K562 (cell line): ENCODE data around the gene CLCN2.

Source experiments
- EZH2 ChIP-seq: IDR thresholded peaks from 2 replicates; pipeline ENCODE4 v1.6.1; 2012; ENCODE audit warnings: low read depth, mild to moderate bottlenecking, inconsistent platforms, low read length, borderline replicate concordance
- SIN3A ChIP-seq, 2 experiments: fragments of 150-350 bp in 1 of 2; IDR thresholded peaks; 2 replicates each; pipeline ENCODE4 v1.6.1; 2011 to 2016; ENCODE audit warnings: borderline replicate concordance in 2 of 2, low read depth in 2 of 2, low read length in 2 of 2, mild to moderate bottlenecking in 2 of 2, moderate library complexity in 2 of 2; ENCODE audit not compliant: control insufficient read depth in 1 of 2
- TF ChIP-seq, protein P1 (sequence below): sonication (generic); formaldehyde crosslinking; IDR thresholded peaks from 2 replicates; pipeline ENCODE4 v1.8.0; 2022; ENCODE audit warnings: mild to moderate bottlenecking, missing genetic modification reagents

DNA sequence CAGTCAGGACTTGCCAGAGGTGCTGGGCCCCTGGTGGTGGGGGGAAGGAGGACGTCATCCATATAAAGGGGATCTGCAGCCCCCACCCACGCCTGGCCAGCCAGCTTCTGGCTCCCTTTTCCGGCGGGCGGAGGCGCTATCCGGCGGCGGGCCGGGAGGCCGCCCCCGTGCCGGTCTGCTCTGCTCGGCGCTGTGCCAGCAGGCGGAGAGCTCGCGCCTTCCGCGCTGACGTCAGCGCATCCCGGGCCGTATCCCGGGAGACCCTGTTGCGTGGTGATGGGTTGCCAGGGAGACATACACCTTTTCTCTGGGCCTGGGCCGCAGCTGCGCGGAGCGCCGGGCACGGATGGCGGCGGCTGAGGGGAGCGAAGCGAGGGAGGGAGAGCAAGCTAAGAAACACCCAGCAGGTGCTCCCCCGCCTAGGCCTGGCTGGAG lies 22.9 kb downstream of the CLCN2 start:
- TF ChIP-seq SIN3A (IDR thresholded peaks at IDR 0.05; ENCODE audit: borderline replicate concordance in 2 of 2, control insufficient read depth in 1 of 2, low read depth in 2 of 2, low read length in 2 of 2), result no peak
- TF ChIP-seq, protein P1, sequence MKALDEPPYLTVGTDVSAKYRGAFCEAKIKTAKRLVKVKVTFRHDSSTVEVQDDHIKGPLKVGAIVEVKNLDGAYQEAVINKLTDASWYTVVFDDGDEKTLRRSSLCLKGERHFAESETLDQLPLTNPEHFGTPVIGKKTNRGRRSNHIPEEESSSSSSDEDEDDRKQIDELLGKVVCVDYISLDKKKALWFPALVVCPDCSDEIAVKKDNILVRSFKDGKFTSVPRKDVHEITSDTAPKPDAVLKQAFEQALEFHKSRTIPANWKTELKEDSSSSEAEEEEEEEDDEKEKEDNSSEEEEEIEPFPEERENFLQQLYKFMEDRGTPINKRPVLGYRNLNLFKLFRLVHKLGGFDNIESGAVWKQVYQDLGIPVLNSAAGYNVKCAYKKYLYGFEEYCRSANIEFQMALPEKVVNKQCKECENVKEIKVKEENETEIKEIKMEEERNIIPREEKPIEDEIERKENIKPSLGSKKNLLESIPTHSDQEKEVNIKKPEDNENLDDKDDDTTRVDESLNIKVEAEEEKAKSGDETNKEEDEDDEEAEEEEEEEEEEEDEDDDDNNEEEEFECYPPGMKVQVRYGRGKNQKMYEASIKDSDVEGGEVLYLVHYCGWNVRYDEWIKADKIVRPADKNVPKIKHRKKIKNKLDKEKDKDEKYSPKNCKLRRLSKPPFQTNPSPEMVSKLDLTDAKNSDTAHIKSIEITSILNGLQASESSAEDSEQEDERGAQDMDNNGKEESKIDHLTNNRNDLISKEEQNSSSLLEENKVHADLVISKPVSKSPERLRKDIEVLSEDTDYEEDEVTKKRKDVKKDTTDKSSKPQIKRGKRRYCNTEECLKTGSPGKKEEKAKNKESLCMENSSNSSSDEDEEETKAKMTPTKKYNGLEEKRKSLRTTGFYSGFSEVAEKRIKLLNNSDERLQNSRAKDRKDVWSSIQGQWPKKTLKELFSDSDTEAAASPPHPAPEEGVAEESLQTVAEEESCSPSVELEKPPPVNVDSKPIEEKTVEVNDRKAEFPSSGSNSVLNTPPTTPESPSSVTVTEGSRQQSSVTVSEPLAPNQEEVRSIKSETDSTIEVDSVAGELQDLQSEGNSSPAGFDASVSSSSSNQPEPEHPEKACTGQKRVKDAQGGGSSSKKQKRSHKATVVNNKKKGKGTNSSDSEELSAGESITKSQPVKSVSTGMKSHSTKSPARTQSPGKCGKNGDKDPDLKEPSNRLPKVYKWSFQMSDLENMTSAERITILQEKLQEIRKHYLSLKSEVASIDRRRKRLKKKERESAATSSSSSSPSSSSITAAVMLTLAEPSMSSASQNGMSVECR (CRISPR knock-in tag), result no peak
- no peak for TF ChIP-seq EZH2
